HG02970 (cell line): ENCODE measurements around the gene CSKMT.

Experiments used
- ATAC-seq: cut with Tn5 transposase; IDR thresholded peaks from one replicate; pipeline ENCODE4 v1.9.1; 2021; ENCODE audit warnings: mild to moderate bottlenecking, moderate library complexity, moderate number of reproducible peaks; ENCODE audit not compliant: unreplicated experiment, low FRiP score

CSKMT gene

GRCh38 chr11:62715150-62716130 lies 50.3 kb downstream of the CSKMT start:
- ATAC-seq, result no peak

- no peak for ATAC-seq
These were observed 51.1 kb downstream of the CSKMT start for GRCh38 chr11:62716206-62716605.

- no peak for ATAC-seq
These were observed 51.7 kb downstream of the CSKMT start for GRCh38 chr11:62716816-62717215.
